Stimulated activated CD4-positive, alpha-beta T cell treated with anti-CD3 and anti-CD28 coated beads, Interleukin-1b, Interleukin-23, amount 100 ng/mL, for 48 hours (primary cell): ENCODE data around the gene MAX.
"Not testable (repeated sequence)": the region's sequence is repeated elsewhere in the genome, so short reads cannot be mapped to it uniquely, and the experiment has no call there.

ENCODE experiments used
- DNase-seq: peaks from one replicate; pipeline ENCODE4 v3.0.0-alpha.2; 2020

MAX gene

DNA sequence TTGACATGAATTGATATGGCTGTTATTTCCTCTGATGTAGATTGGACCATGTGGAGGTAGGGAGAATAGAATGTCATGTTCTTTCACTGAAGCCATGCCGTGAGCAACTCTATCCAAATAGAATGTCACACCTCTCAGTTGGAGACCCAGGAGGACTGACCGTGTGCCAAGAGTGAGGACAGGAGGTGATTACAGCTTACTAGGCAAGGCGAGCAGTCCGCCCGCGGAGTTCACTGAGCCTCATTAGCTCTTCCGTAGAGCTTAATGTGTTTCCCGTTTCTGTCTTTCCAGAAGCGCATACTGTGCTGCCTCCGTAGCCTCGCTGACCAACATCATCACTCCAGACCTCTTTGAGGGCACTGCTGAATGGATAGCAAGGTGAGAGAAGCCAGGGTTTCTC, 70.0 kb downstream of the MAX start:
- no peak for DNase-seq

DNA sequence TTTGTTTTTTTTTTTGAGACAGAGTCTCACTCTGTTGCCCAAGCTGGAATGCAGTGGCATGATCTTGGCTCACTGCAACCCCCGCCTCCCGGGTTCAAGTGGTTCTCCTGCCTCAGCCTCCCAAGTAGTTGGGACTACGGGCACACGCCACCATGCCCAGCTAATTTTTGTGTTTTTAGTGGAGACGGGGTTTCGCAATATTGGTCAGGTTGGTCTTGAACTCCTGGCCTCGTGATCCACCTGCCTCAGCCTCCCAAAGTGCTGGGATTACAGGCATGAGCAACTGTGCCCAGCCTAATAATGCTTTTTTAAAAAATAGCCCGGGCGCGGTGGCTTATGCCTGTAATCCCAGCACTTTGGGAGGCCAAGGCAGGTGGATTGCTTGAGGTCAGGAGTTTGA, 71.0 kb downstream of the MAX start:
- DNase-seq: not testable (repeated sequence)

DNA sequence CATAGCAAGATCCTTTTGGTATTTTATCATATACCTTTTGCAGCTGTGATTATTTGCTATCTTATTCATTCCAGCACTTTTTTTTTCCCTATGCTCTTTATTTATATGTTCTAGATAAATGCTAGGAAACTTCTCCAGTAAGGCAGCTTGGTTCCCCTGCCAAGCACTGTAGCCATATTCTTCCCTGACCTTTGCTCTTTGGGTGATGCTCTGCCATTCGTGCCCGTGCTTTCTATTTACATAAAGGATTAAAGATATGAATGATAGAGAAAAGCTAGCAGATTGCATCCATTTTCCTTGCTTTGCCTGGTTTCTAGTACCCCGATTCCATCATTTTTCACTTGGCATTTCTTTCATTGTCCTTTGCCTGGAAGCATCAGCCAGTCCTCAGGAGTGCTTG, 73.4 kb downstream of the MAX start:
- no peak for DNase-seq

DNA sequence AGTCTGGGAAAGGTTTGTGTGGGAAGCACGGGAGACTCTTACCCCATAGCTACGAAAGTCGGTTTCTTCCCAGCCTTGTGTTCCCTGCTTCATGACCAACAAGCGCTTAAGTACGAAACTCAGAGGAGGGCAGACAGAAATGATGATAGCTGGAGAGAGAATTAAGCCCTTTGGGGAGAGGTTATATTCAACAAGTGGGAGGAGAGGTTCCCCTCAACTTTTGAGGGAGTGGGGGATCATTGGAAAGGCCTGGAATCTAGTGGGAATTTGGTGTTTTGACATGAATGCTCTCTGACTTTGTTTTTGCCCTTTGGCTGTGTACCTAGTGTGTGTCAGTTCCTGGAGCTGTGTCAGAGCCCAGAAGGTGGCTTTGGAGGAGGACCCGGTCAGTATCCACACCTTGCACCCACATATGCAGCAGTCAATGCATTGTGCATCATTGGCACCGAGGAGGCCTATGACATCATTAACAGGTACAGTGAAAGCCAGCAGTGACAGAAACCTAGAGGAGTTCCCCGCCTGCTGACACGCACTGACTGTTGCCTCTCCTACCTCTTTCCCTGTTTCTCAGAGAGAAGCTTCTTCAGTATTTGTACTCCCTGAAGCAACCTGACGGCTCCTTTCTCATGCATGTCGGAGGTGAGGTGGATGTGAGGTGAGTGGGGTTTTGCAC, 75.1 kb downstream of the MAX start:
- DNase-seq: no peak

DNA sequence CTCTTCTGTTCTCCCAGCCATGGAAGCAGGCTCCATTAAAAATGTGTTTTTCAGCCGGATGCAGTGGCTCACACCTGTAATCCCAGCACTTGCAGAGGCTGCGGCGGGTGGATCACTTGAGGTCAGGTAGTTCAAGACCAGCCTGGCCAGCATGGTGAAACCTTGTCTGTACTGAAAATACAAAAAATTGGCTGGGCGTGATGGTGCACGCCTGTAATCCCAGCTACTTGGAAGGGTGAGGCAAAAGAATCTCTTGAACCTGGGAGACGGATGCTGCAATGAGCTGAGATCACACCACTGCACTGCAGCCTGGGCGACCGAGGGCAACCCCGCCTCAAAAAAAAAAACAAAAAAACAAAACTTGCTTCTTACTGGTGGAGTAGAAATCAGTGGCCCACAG, 75.8 kb downstream of the MAX start:
- DNase-seq: no peak

DNA sequence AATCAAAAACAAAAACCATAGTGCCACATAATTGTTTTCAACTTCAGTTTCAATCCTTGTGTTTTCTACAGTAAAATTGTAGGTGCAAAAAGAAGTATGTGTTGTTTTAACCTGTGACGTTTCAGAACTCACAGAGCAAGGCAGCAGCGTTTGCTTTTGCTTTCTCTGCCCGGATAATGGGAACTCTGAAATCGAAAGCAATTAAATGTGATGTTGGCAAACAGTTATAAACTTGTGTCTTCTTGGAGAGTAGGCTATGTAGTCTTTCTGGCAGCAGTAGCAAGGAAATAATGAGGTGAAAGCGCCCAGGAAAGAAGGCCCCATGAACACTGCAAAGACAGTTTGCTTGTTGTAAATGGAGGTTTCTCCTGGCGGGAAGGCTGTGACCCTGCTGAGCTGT, 76.5 kb downstream of the MAX start:
- DNase-seq: no peak
